HT1080 (cell line): ENCODE measurements around the gene MEIKIN. TPM values are rescaled to one million over a fixed set of nuclear protein-coding genes. Genes with fewer than 3 reads are reported as not detected.
"Not testable (repeated sequence)": the region's sequence is repeated elsewhere in the genome, so short reads cannot be mapped to it uniquely, and the experiment has no call there.

Experiments used
- DNase-seq: peaks from one replicate; pipeline ENCODE4 v3.0.0-alpha.2; 2015; ENCODE audit warnings: low read depth
- total RNA-seq: library from RNA; depleted of rRNA; stranded (reverse); fragments of >200 nt; shearing (Covaris generic); gene quantifications from 2 replicates; pipeline ENCODE4 v1.2.3, GENCODE V29; 2014

The MEIKIN gene
- total RNA-seq, 1 experiment from 2014 or later, result not detected

GRCh38 chr5:131812371-131813160, 132.9 kb downstream of the MEIKIN start:
- DNase-seq, result no peak

- peak; percentile 18 for DNase-seq
Observed at GRCh38 chr5:131810510-131811249, 134.8 kb downstream of the MEIKIN start.

- DNase-seq, result peak; percentile 96
Observed at GRCh38 chr5:131796793-131797693, 148.4 kb downstream of the MEIKIN start, which contains the start of gene FNIP1. Gene FNIP1 (minus strand): TSS chr5:131797017. CDS start chr5:131796921, 96 bp downstream.

DNA sequence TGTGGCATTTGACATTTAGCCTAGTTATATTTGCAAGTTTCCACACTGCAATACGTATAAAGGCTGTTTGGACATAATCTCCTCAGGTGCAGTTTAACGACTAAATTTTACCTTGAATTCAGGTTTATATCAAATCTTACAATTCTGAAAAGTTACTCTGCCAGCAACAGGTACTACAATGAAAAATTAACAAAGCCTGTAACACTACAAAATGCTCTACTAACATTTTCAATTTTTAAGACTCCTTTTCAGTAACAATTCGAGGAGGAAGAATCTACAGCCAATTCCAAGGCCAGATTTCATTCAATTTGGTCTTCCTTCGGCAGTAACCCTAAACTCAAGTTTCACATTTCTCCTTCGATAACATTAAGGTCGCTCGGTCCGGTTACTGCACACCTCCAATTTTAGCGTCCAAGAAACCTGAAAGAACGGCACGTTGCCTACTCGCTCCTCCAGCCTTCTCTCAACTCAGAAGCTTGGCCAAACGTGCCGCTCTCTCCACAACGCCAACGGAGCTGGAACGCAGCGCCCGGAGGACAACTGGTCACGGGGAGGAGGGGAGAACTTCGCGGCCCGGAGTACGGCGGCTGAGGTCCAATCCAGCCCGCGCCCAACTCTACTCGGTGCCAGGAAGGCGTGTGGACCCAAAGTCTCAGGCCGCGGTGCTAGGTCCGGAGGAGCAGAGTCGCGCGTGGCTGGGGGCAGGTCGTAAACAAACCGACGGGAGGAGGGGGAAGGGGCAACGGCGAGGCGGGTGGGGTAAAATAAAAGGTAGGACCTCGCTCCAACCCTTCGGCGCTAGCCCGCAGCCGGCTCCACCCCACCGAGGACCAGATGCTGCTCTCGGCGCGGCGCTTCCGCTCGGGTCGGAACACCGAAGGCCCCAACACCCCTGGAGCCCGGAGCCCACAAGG, 149.3 kb downstream of the MEIKIN start:
- peak; percentile 21 for DNase-seq

GRCh38 chr5:131795228-131795627, 150.2 kb downstream of the MEIKIN start:
- DNase-seq, result no peak

- DNase-seq, result no peak
Observed at GRCh38 chr5:131794586-131794985, 150.9 kb downstream of the MEIKIN start.

DNA sequence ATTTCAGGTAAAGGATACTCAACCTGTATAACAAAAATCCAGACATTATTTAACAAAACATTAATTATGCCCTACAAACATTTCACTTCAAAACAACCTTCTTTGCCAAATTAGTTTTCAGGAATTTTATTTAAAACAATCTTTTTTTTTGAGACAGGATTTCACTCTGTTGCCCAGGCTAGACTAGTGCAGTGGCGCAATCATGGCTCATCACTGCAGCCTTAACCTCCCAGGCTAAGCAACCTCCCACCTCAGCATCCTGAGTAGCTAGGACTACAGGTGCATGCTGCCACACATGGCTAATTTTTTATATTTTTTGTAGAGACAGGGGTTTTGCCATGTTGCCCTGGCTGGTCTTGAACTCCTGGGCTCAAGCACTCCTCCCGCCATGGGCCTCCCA, 152.6 kb downstream of the MEIKIN start:
- DNase-seq, result no peak

GRCh38 chr5:131791866-131792265, 153.6 kb downstream of the MEIKIN start:
- DNase-seq, result no peak

DNA sequence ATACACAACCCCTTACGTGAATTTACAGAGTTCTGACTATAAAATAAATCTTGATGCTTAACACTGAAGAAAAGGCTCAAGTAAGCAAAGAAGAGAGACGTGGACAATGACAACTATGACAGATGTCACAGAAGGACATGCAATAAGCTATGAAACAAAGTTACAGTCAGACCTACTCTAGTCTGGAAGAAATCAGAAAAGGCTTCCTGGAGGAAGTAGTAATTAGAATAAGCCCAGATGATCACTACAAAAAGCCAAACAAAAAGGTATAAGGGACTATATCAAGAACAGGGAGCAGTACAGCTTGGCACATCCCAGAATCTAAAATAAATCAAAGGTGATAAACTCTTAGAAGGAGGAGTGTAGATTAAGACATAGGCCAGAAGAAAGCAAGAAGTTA, 154.9 kb downstream of the MEIKIN start:
- no peak for DNase-seq

GRCh38 chr5:131789765-131790164, 155.7 kb downstream of the MEIKIN start:
- no peak for DNase-seq

DNA sequence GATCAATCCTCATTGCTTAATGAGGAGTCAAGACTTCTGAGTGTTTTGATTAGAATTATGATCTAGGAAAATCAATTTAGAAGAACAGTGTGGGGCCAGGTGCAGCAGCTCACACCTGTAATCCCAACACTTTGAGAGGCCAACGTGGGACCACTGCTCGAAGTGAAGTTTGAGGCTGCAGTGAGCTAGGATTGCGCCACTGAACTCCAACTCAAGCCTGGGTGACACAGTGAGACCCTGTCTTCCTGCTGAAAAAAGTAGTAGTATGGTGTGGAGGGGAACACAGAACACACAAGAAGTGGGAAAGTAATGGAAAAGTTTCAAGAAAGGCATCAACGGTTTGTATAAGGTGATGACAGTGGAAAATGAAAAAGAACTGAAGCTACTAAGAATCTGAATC, 157.7 kb downstream of the MEIKIN start:
- no peak for DNase-seq

DNA sequence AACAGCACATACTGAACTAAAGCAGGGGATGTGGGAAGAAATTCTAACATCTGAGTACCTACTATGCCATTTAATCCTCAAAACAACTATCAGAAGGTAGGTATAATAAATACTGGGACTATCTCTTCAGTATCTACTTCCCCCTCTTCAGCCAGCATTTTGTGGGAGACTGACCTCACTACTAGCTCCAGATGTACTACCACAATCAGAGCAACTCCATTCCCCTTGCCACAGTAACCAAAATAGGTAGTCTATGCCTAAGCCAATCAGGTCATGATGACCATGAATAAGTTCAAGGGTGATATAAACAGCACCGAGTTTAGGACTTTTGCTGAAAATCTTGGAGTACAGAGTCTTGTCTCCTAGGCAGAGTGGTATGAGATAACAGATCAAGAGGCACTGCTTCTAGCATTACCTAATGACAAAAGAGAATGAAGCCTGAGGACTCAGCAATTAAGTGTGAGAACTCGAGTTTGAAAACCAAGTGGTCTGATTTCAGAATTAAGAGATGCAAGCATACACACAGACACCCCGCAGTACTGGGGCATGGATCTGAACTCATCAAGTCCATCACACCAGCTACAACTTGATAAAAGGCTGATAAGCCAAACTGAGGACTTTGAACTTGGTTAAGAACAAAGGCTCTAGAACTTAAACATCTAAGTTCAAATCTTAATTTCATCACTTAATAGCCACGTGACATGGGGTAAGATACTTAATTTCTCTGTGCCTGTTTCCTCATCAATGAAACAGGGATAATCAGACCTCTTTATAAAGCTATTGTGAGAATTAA, 158.4 kb downstream of the MEIKIN start:
- DNase-seq, result no peak

DNA sequence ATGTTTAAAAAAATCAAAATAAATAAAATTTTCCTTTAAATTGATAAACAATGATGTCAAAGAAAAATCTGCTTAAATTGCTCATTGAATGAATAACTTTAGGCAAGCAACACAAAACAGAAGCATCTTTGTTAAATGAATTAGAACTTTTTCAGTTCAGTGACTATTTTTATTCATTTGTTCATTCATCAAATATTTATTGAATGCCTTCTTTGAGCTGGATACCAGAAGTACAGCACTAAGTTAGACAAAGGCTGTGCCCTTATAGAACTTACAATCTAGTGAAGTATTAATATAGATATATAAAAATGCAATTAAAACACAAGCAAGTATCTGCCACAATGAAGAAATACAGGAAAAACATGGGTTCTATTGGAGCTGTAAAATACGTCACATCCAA, 159.4 kb downstream of the MEIKIN start:
- no peak for DNase-seq

GRCh38 chr5:131783874-131784273, 161.6 kb downstream of the MEIKIN start:
- no peak for DNase-seq

GRCh38 chr5:131783357-131783756, 162.1 kb downstream of the MEIKIN start:
- DNase-seq, result no peak

DNA sequence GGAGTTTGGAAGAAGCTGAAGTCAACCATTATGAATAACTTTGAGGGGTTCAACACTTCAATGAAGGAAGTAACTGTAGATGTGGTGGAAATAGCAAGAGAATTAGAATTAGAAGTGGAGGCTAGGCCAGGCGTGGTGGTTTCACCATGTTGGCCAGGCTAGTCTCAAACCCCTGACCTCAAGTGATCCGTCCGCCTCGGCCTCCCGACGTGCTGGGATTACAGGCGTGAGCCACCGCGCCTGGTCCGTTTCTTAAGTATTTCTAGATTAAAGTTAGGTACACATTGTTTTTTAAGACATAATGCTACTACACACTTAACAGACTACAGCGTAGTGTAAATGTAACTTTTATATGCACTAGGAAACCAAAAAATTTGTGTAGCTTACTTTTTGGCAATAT, 162.7 kb downstream of the MEIKIN start:
- DNase-seq, result no peak

DNA sequence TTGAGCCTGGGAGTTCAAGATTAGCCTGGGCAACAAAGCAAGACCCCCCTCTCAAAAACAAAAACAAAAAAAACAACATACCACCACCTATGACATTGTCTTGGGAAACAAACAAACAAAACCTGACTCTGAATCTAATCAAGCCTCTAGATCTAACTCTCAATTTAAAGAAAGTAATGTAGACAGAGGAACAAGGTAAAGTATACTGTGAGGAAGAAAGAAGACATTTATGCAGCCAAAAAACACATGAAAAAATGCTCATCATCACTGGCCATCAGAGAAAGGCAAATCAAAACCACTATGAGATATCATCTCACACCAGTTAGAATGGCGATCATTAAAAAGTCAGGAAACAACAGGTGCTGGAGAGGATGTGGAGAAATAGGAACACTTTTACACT, 167.3 kb downstream of the MEIKIN start:
- DNase-seq, result not testable (repeated sequence)

GRCh38 chr5:131776450-131776849, 169.0 kb downstream of the MEIKIN start:
- DNase-seq, result no peak

DNA sequence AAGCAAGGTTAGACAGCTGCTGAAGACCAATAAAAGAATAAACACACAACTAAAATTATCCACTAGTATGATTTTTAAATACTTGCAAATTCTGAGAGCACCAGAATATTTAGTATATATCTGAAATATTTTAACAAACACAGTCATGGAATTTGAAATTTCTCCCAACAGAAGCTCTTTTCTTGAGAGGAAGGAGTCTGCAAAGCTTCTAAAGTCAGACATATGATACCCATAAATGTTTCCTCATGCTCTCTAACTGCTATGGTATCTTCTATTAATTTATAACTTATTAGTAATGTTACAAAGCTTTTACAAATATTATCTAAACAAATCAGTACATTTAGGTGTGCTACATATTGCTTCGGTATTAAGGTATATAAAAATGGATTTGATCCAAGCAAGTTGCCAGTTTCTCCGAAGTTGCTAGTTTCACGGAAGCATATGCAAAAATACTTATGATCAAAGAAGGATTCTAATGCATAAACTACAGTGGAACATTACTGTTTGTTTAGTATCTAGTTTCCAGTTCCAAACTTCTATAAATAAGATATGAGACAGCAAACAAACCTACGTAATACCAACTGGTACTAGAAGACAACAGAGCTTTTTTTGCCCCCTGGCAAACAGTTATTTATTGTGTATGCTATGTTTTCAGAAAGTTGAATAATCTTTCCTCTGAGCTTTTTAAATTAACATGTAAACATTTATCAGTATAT, 170.7 kb downstream of the MEIKIN start:
- DNase-seq, result no peak
